GM19372 (cell line): Measurements from ENCODE around the gene PHACTR3.
"Not testable (repeated sequence)": the region's sequence is repeated elsewhere in the genome, so short reads cannot be mapped to it uniquely, and the experiment has no call there.

Experiments
- ATAC-seq: cut with Tn5 transposase; IDR thresholded peaks from one replicate; pipeline ENCODE4 v1.9.1; 2021; ENCODE audit warnings: mild to moderate bottlenecking, low read depth, moderate library complexity; ENCODE audit not compliant: unreplicated experiment

The PHACTR3 gene

DNA sequence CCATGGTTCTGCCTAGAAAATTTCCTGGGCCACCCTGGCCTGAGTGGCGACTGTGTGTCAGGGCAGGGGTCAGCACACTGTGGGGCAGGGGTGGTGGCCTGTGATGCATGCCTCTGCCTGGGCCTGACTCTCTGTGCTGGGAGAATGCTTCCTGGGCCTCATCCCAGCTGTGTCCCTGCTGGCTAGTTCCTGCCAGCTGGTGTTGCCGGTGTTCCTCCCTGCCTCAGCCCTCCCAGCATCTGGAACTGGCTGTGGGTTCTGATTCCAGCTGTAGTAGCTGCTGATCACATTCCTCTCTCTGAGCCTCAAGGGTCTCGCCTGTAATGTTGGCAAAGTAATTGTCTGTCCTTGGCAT lies 227.6 kb downstream of the PHACTR3 start:
- ATAC-seq, result no peak

DNA sequence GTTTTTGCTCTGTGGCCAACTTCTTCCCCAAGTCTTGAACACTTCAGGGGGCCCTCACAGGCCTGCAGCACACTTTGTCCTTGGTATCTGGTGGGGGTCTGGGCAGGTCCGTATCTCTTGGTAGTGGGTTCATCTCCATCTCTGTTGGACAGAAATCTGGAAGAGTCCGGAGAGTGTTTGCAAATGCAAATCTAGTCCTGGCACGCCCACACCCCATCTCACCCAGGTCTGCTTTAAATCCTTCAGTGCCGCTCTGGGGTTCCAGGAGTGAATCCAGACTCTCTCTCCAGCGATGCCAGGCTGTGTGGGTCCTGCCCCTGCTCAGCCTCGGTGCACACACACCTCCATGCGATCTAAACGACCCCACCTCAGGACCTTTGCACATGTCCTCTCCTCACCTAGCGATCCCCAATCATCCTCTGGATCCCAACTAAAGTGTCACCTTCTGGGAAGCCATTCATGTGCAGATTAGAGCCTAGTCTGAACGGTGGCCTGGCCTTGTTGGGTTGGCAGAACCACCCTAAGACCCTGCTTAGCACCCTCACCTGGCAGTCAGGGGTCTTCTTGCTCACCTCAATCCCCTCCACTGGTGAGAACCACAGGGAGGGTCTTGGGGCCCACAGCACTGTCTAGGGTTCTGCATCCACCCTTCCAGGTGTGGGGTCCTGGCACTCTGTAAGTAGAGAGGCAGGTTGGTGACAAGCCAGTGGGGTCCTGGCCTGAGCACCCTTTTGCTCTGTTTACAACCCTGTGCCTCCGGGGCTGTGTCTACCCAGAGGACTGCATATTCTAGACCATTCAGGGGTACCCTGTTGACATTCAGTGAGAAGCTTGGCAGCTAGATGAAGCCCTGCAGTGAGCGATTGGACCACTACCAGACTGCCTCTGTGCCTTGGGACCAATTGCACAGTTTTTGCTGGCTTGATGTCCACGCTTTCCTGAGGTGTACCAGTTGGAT lies 228.3 kb downstream of the PHACTR3 start:
- no peak for ATAC-seq

DNA sequence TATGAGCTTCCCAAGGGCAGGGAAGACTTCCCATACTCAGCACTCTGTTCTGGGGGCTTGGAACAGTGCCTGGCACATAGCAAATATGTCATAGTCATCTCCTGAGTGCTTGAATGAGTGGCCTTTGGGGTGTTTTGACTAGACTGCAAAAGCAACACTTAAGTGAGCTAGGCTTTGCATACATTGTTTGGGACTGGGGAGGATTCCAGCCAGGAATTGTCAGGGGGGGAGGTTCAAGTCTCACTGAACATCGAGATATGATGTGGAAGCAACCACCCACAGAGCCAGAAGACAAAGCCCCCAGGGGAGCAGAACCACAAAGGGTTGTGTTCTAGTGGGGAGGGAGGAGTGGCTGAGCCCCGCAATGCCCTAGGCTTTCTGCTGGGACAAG lies 230.7 kb downstream of the PHACTR3 start:
- ATAC-seq, result no peak

DNA sequence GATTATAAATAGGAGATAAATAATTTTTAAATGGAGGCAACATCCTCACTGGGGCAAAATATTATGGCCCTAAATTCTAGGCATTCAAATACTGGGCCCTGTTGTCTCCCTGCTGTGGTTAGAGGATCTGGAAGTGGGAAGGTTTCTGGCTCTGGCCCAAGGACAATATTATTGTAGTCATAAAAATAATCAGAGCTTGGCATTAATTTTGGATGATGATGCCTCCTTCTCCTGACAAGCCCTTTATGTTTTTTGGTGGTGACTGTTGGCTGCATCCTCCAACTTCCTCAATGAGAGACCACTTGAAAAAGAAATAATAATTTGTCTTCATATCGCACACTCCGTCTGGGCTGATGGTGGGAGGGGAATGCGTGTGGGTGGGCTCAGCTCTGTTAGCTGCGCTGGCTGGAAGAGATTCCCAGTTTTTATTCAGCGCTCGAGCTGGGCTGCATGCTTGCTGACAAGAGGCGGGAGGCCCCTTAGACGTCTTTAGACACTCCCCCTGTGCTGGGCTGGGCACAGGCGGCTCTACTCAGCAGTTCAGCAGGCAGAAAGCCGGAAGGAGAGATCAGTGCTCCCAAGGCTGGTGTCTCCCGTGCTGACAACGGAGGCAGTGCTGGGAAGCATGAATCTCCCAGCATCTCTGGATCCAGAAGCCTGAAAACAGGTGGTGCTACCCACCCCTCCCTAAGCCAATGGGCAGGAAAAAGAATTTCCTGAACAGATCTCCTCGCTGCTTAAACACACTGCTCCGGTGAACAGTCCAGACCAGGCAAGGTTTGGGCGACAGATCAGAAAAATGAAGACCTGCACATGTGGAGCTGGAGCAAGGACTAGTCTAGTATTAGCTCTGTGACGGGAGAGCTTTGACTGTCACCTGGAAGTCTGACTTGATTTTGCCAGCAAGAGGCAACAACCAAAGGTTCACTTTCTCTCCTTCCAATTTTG lies 231.4 kb downstream of the PHACTR3 start:
- no peak for ATAC-seq

DNA sequence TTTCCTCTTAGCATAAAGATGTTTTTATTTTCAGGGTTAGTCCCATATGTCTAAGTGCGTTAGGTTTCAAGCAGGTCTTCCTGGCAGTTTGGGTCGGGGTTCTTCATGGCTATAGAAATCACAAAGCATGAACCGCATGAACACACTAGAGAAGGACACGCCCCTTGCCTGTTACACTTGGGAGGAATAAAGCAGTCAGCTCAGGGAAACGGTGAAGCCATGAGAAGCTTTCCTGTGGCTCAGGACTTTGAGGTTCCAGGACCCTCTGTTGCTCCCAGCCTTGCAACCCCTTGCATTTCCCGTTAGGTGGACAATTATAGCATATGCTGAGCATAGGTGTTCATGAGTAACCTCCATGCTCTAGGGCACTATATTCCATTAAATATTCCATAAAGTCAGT lies 232.4 kb downstream of the PHACTR3 start:
- no peak for ATAC-seq

DNA sequence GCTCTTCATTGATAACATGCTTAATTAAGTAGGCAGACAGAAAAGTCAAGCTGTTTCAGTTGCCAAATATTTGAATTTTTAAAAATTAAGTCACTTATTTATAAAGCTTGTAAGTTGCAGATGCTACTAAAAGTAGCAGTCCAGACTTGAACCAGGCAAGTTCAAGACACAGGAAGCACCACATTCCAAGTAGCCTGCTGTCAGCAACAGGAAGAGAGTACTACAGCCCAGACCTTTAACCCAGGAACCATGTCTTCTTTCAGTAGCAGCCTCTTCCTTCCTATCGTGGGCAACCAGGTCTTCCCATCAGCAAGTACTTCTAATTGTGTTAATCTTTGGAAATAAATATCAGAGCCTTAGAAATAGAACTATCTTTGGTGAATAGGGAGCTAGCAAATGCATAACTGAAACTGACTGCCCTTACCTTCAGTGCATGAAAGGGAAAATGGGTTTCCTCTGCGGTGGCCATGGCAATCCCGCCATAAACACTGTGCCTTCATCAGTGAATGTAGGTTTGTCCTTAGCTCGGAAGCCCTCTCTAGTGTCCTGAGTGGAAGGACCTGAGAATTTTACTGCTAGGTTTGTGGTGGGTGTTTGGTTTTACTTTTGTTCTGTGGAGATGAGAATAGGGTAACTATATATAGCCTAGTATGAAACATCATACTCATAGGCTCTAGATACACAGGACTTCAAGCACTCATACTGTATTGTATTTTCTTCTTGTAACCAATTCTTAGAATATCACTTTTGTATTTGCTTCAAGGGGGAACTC lies 233.5 kb downstream of the PHACTR3 start:
- ATAC-seq, result peak; percentile 74

DNA sequence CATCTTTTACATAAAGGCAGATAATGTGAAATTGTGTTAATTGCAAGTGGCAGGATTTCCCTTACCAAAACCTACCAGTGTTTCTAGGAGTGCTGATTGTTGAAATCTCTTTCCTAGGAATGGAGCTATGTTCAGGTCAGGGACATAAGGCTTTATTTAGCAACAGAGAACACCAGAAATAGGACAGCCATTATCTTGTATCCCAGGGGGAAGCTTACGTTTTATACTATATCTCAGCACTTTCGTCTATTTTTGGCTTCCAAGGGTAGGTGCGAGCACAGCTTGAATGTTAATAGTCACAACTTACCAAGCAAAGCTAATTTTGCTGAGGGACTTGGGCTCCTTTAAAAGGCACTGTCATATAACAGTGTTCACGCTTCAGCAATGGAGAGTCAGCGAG lies 235.1 kb downstream of the PHACTR3 start:
- ATAC-seq, result no peak

DNA sequence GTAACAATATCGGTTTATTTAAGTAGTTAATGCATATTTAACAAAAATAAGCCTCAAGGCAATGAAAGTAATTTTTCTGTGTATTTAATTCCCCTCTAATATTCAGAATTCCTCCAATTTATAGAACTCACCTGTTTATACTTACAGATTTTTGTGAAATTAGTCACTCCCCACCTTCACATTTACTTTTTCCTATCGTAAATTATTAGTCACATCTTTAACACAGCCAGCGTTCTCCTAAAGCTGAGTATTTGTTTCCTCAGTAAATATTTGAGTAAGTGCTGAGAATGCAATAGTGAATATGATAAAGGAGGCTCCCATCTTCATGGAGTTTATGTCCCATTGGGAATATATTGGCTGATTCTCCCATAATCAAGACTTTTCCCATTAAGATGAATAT lies 241.1 kb downstream of the PHACTR3 start:
- ATAC-seq, result no peak

DNA sequence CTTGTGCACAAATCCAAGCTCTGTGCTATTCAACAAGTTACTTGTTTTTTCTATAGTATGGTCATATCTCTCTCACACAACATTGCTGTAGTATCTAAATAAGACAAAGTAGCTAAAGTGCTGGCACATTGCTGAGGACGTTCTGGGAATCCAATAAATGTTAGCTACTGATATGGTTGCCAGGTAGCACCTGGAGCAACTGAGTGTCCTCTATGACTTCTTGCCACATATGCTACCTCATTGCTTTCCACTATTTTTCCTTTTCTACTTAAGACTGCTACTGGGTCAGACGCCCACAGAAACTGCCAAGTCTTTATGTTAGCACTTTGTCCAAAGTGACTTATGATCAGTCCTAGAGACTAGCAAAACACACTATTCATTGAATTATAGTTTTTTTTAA lies 243.8 kb downstream of the PHACTR3 start:
- ATAC-seq, result no peak

DNA sequence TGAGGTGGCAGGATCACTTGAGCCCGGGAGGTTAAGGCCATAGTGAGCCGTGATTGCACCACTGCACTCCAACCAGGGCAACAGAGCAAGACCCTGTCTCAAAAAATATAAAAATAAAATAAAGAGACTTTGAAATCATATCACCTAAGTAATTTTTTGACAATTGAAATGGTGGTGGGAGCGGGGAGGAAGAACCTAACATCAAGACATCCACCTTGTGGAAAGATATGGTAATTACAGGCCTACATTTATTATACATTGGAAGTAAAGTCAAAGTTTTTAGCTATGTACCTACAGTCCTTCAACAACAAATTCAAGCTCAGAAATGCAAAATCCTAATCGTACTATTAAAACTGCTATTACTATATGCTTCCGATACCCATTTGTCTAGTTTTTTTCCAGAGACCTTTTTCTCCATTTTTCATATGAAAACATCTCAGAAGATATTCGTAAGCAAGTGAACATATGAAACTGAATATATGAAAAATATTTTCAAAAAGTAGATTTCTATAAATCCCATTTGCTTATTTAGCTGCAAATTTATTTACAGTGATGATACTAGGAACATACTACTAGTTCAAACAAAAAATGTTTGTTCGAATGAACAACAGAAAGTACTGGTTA lies 245.8 kb downstream of the PHACTR3 start:
- ATAC-seq, result no peak

DNA sequence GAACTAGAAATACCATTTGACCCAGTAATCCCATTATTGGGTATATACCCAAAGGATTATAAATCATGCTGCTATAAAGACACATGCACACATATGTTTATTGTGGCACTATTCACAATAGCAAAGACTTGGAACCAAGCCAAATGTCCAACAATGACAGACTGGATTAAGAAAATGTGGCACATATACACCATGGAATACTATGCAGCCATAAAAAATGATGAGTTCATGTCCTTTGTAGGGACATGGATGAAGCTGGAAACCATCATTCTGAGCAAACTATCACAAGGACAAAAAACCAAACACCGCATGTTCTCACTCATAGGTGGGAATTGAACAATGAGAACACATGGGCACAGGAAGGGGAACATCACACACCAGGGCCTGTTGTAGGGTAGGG lies 252.2 kb downstream of the PHACTR3 start:
- ATAC-seq, result not testable (repeated sequence)

DNA sequence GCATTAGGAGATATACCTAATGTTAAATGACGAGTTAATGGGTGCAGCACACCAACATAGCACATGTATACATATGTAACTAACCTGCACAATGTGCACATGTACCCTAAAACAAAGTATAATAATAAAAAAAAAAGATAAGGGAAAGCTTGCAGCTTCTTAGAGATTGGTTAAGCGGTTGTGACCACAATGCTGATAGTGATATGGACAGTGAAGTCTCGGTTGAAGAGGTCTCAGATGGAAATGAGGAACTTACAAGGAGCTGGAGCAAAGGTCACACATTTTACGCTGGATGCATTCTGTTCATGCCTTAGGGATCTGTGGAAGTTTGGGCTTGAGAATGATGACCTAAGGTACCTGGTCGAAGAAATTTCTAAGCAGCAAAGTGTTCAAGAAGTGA lies 252.6 kb downstream of the PHACTR3 start:
- ATAC-seq, result not testable (repeated sequence)

DNA sequence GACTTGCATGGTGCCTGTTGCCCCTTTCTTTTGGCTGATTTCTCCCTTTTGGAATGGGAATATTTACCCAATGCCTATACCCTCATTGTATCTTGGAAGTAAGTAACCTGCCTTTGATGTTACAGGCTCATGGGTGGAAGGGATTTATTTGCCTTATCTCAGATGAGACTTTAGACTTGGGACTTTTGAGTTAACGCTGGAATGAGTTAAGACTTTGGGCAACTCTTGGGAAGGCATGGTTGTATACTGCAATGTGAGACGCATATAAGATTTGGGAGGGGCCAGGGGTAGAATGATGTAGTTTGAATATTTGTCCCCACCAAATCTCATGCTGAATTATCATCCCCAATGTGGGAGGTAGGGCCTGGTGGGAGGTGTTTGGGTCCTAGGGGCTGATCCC lies 253.6 kb downstream of the PHACTR3 start:
- no peak for ATAC-seq

DNA sequence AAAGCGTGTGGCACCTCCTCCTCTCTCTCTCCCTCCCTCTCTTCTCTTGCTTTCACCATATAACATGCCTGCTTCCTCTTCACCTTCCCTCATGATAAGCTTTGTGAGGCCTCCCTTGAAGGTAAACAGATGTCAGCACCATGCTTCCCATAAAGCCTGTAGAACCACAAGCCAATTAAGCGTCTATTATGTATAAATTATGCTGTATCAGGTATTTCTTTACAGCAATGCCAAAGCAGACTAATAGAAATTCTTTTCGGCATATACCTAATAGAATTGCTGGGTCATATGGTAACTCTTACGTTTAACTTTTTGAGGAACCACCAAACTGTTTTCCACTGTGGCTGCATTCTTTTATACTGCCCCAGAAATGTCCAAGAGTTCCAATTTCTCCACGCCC lies 254.1 kb downstream of the PHACTR3 start:
- no peak for ATAC-seq

DNA sequence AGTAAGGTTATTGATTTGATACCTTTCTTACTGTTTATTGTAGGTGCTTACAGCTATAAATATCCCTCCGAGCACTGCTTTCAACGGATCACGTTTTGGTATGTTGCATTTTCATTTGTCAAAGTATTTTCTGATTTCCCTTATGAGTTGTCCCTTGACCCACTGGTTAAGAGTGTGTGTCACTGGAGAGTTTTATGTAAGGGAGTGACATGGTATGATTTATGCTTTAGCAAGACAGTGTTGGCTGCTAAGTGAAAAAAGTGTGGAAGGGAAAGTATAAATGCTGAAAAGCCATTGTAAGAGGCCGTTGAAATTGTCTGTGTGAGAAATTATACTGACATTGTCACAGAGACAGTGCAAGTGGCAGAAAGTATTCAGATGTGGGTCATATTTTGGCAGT lies 257.1 kb downstream of the PHACTR3 start:
- ATAC-seq, result no peak

DNA sequence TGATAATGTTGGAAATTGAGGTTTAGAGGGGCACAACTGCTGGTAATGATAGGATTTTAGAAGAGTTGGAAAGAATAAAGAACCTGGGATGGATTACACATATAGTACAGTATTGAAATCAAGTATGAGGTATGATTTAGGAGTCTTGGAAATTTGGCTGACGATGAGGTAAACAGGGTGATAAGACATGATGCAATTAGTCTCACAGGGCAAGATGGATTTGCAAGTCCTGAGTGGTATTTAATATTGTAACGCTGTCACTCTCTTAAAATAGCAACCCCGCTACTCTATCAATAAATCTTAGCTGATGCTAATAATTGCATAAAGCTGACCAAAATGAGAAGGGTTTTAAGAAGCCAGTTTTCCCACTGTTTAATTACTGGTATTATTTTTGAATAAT lies 258.7 kb downstream of the PHACTR3 start:
- no peak for ATAC-seq

DNA sequence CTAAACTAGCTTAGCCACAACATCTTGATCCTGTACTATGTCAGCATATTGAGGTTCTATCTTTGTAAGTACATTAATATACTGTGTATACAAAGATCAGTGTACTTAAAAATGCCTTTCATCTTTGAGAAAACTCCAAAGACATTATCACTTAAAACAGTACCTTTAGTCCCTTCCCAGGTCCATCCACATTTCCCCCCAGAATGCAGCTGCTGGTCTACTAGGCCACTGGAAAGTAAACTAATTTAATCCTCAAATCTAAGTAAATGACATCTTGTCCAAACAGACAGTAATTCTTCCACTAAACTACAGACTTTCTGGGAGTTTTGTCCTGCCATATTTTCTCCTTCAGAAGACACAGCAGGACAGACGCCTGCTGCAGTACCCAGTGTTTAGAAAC lies 260.4 kb downstream of the PHACTR3 start:
- no peak for ATAC-seq

DNA sequence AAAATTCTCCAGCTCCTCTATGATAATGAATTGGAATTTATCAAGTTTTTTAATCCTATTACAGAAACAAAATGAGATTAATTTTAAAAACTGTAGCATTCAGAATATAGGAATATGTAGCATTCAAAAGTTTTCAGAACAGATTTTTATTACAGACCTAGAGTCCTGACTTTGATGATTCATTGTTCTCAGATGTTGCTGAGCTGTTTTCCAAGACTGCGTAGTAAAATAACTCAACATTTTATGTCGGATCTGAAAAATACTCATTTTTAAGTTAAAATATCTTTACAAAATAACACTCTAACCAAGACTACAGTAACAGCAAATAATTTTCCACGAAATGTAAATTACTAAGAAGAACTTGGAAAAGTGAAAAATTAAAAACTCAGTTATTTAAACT lies 262.0 kb downstream of the PHACTR3 start:
- ATAC-seq, result no peak

DNA sequence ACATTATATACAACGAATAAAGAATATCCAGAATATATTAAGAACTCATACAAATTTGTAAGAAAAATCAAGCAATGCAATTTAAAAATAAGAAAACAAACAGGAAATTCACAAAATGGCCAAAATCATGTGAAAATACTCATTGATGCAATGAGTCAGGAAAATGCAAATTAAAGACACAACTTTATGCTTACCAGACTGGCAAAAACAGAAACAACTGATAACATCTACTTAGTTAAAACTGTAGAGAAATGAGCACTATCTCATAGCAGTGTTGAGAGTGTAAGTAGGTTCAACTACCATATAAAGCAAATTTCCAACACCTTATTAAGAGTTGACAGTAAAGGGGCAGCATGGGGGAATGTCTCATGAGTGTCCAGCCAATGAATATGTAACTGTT lies 266.8 kb downstream of the PHACTR3 start:
- no peak for ATAC-seq

DNA sequence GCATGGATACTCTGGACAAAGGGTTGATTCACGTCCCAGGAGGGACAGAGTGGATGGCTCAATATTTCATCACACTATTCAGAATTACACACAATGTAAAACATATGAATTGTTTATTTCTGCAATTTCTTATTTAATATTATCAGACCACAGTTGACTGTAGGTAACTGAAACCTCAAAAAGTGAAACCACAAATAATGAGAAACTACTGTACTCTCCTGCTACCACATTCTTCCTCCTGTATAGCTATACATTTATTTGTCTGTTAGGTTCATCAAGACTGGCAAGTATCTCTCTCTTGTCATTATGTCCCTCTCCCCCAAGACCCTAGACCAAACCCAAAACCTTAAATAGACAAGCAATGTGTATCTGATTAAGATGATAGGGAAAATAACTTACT lies 269.1 kb downstream of the PHACTR3 start:
- ATAC-seq, result no peak
